Keratinocyte (primary cell): ENCODE data around the gene CEP295NL. TPM values are rescaled to one million over a fixed set of nuclear protein-coding genes. Genes with fewer than 3 reads are reported as not detected.

ENCODE experiments used
- DNase-seq: peaks from one replicate; pipeline ENCODE4 v3.0.0-alpha.2; 2011; ENCODE audit warnings: low read depth, missing footprints, low spot score
- FAIRE-seq: peaks from 2 replicates; lab custom pipeline; 2011; peaks lifted over from hg19 to GRCh38; lab: Jason Lieb, UNC
- H2AFZ ChIP-seq: 2 replicates; pipeline ENCODE4 v1.6.0; 2012; ENCODE audit warnings: low read length, control low read depth, inconsistent platforms; ENCODE audit not compliant: control insufficient read depth
- H3K27ac ChIP-seq: 2 replicates; pipeline ENCODE4 v1.5.1; 2011; ENCODE audit warnings: low read length; ENCODE audit not compliant: control insufficient read depth, insufficient read depth
- H3K27me3 ChIP-seq: 3 replicates; pipeline ENCODE4 v1.6.0; 2011; ENCODE audit warnings: low read length; ENCODE audit not compliant: control insufficient read depth, insufficient read depth; ENCODE audit errors: extremely low read depth
- H3K36me3 ChIP-seq, 2 experiments: 2 replicates in 1 of 2; 3 replicates in 1 of 2; pipeline ENCODE4 v1.5.1; 2011; ENCODE audit warnings: low read length in 2 of 2, mild to moderate bottlenecking in 1 of 2; ENCODE audit not compliant: control insufficient read depth in 2 of 2, insufficient read depth in 2 of 2; ENCODE audit errors: extremely low read depth in 1 of 2
- H3K4me1 ChIP-seq: 3 replicates; pipeline ENCODE4 v1.5.1; 2011; ENCODE audit warnings: low read length; ENCODE audit not compliant: control insufficient read depth, insufficient read depth; ENCODE audit errors: extremely low read depth
- H3K4me2 ChIP-seq: 3 replicates; pipeline ENCODE4 v1.6.0; 2011; ENCODE audit warnings: low read depth, low read length; ENCODE audit not compliant: control insufficient read depth, insufficient read depth; ENCODE audit errors: extremely low read depth
- H3K4me3 ChIP-seq, 3 experiments: fragments of 200-600 bp in 1 of 3; sonication (generic) in 1 of 3; 2 replicates in 2 of 3; 3 replicates in 1 of 3; pipeline ENCODE4 v1.5.1; 2011 to 2016; ENCODE audit warnings: low read length in 3 of 3, mild to moderate bottlenecking in 3 of 3, control low read depth in 2 of 3, inconsistent platforms in 1 of 3, low read depth in 1 of 3, mixed read lengths in 1 of 3, mixed run types in 1 of 3, moderate library complexity in 1 of 3; ENCODE audit not compliant: control insufficient read depth in 2 of 3, insufficient read depth in 2 of 3; ENCODE audit errors: extremely low read depth in 1 of 3
- H3K79me2 ChIP-seq: 2 replicates; pipeline ENCODE4 v1.6.0; 2012; ENCODE audit warnings: low read length; ENCODE audit not compliant: control insufficient read depth, insufficient read depth
- H3K9ac ChIP-seq: 3 replicates; pipeline ENCODE4 v1.6.0; 2011; ENCODE audit warnings: low read length; ENCODE audit not compliant: control insufficient read depth, insufficient read depth; ENCODE audit errors: extremely low read depth
- H3K9me1 ChIP-seq: 3 replicates; pipeline ENCODE4 v1.6.0; 2011; ENCODE audit warnings: low read length; ENCODE audit not compliant: control insufficient read depth, insufficient read depth; ENCODE audit errors: extremely low read depth
- H3K9me3 ChIP-seq: 2 replicates; pipeline ENCODE4 v1.5.1; 2012; ENCODE audit warnings: low read depth, low read length; ENCODE audit not compliant: control insufficient read depth
- H4K20me1 ChIP-seq: 3 replicates; pipeline ENCODE4 v1.6.0; 2011; ENCODE audit warnings: low read length; ENCODE audit not compliant: control insufficient read depth, insufficient read depth; ENCODE audit errors: extremely low read depth
- EZH2 ChIP-seq: IDR thresholded peaks from one replicate; pipeline ENCODE4 v1.6.1; 2012; ENCODE audit warnings: inconsistent platforms, mild to moderate bottlenecking, low read length, moderate library complexity
- dilution Hi-C: fragments of 300-500 bp; cut with MboI; formaldehyde crosslinking; loops from one replicate; pipeline ENCODE4 v1.7.0; 2020; ENCODE audit warnings: low sequenced_read_pairs; ENCODE audit not compliant: extremely low pct_ligation_motif_present
- polyA plus RNA-seq, 5 experiments: library from polyadenylated mRNA; depleted of rRNA in 3 of 5; stranded (reverse) in 3 of 5; stranded (forward) in 1 of 5; unstranded in 1 of 5; fragments of >200 nt; gene quantifications; 1 replicate in 1 of 5; 2 replicates in 3 of 5; 3 replicates in 1 of 5; pipeline versions ENCODE4 v1.2.1 to v1.2.3, GENCODE V29; 2011 to 2012; ENCODE audit warnings: missing spikeins in 2 of 5, low read depth in 1 of 5, low replicate concordance in 1 of 5
- TF ChIP-seq, protein P1 (sequence below), 3 experiments: IDR thresholded peaks in 1 of 3; conservative IDR thresholded peaks in 1 of 3; optimal IDR thresholded peaks in 1 of 3; 2 replicates in 2 of 3; 3 replicates in 1 of 3; pipeline versions ENCODE3 to v1.5.1; 2011; ENCODE audit warnings: low read length in 3 of 3, mild to moderate bottlenecking in 3 of 3, moderate library complexity in 2 of 3, control low read depth in 1 of 3, inconsistent platforms in 1 of 3; ENCODE audit not compliant: insufficient read depth in 2 of 3; ENCODE audit errors: extremely low read depth in 1 of 3

The CEP295NL gene
- polyA plus RNA-seq, 1 donor (not counting 4 experiments of a cell fraction or from before 2014, with no cell fraction given): not detected

DNA sequence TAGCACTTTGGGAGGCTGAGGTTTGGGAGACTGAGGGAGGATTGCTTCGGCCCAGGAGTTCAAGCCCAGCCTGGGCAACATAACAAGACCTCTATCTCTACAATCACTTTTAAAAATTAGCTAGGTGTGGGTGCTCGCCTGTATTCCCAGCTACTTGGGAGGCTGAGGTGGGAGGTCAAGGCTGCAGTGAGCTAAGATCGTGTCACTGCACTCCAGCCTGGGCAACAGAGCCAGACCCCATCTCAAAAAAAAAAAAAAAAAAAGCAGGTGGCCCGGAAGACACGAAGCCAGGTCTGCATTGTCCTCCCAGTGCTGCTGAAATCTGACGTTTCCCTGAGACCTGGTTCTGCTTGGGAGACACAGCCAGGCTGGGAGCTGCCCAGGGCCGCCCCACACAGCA, 41.0 kb upstream of the CEP295NL start:
- Histone ChIP-seq H3K4me2 (no peak overlapping the region), H3K9me1 (no peaks in the 10 kb centered on the region), H2AFZ (no peak overlapping the region), H3K27me3 (peaks cover 6% of the 10 kb centered on the region), H3K36me3 (no peaks in the 10 kb centered on the region), H3K9me3 (no peaks in the 10 kb centered on the region), H3K79me2 (no peaks in the 10 kb centered on the region), H3K4me3 (no peak overlapping the region), H3K4me1 (no peaks in the 10 kb centered on the region), H3K27ac (no peak overlapping the region), H3K9ac (no peak overlapping the region), H4K20me1 (no peaks in the 10 kb centered on the region)
- FAIRE-seq (no peak), DNase-seq (no peak)
- TF ChIP-seq, protein P1, sequence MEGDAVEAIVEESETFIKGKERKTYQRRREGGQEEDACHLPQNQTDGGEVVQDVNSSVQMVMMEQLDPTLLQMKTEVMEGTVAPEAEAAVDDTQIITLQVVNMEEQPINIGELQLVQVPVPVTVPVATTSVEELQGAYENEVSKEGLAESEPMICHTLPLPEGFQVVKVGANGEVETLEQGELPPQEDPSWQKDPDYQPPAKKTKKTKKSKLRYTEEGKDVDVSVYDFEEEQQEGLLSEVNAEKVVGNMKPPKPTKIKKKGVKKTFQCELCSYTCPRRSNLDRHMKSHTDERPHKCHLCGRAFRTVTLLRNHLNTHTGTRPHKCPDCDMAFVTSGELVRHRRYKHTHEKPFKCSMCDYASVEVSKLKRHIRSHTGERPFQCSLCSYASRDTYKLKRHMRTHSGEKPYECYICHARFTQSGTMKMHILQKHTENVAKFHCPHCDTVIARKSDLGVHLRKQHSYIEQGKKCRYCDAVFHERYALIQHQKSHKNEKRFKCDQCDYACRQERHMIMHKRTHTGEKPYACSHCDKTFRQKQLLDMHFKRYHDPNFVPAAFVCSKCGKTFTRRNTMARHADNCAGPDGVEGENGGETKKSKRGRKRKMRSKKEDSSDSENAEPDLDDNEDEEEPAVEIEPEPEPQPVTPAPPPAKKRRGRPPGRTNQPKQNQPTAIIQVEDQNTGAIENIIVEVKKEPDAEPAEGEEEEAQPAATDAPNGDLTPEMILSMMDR (optimal IDR thresholded peaks at IDR 0.05 in 1 of 3, IDR thresholded peaks at IDR 0.05 in 1 of 3, conservative IDR thresholded peaks at IDR 0.05 in 1 of 3; ENCODE audit: extremely low read depth in 1 of 3, insufficient read depth in 2 of 3, low read length in 3 of 3): no peak
- no peak for TF ChIP-seq EZH2
- dilution Hi-C loops: no loop called here

DNA sequence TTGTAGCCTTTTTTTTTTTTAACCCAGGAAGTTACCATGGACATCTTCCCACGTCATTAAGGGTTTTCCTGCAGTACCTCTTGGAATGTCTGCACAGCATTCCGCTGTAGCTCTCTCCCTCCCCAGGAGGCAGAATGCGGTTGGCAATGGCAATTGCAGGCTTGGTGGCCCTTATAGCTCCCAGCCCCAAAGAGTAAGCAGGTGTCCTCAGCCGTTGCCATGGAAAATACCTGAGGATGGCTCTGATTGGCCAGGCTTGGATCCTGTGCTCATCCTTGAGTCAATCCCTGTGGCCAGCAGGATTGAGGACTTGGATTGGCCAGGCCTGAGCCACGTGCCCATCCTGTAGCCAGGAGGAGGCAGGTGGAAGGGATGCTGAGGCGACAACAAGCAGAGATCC, 37.7 kb upstream of the CEP295NL start:
- FAIRE-seq: no peak
- Histone ChIP-seq H3K4me3 (no peak overlapping the region), H3K9me3 (no peaks in the 10 kb centered on the region), H3K36me3 (no peaks in the 10 kb centered on the region), H4K20me1 (no peaks in the 10 kb centered on the region), H3K9ac (no peak overlapping the region), H3K27me3 (peaks cover 11% of the 10 kb centered on the region), H3K27ac (no peak overlapping the region), H2AFZ (no peak overlapping the region), H3K79me2 (no peaks in the 10 kb centered on the region), H3K4me2 (no peak overlapping the region), H3K4me1 (no peaks in the 10 kb centered on the region), H3K9me1 (no peaks in the 10 kb centered on the region)
- DNase-seq: no peak
- dilution Hi-C loops: no loop called here
- no peak for TF ChIP-seq EZH2
- TF ChIP-seq, protein P1 (optimal IDR thresholded peaks at IDR 0.05 in 1 of 3, IDR thresholded peaks at IDR 0.05 in 1 of 3, conservative IDR thresholded peaks at IDR 0.05 in 1 of 3; ENCODE audit: extremely low read depth in 1 of 3, insufficient read depth in 2 of 3, low read length in 3 of 3): no peak
